GM12878 (cell line): ENCODE data around the gene PPP2R5A. TPM values are rescaled to one million over a fixed set of nuclear protein-coding genes. Genes with fewer than 3 reads are reported as not detected.
A peak's percentile ranks its signal among the peaks of the same experiment; 100 is the strongest.

ENCODE experiments used
- ATAC-seq: fragments of 200-7000 bp; cut with Tn5 transposase; 3 replicates; pipeline ENCODE4 v1.9.1; 2020; ENCODE audit warnings: mild to moderate bottlenecking, moderate library complexity
- BruUV-seq: library from RNA; stranded (reverse); fragments of 400-500 nt; replicated peaks from 2 replicates; lab custom pipeline; 2021; lab: Mats Ljungman, UMichigan
- CTCF ChIA-PET: fragments of 300-600 bp; sonication (Branson Sonifier 250); formaldehyde crosslinking; extraction: SDS; loops from one replicate; lab custom pipeline; 2021; ENCODE audit warnings: inconsistent platforms; lab: Yijun Ruan, JAX
- POLR2A ChIA-PET: fragments of 350-600 bp; formaldehyde crosslinking; extraction: SDS; loops from one replicate; lab custom pipeline; 2021; ENCODE audit warnings: inconsistent platforms; lab: Charles Lee
- RAD21 ChIA-PET: fragments of 300-600 bp; sonication (Branson Sonifier 250); formaldehyde crosslinking; loops from one replicate; lab custom pipeline; 2023; ENCODE audit warnings: antibody characterized with exemption; ENCODE audit not compliant: unreplicated experiment; lab: Charles Lee
- SMC1A ChIA-PET: fragments of 300-600 bp; sonication (Branson Sonifier 250); formaldehyde crosslinking; loops from one replicate; lab custom pipeline; 2023; ENCODE audit not compliant: unreplicated experiment, uncharacterized antibody; lab: Charles Lee
- DNase-seq: peaks from one replicate; pipeline ENCODE4 v3.0.0-alpha.2; 2011; ENCODE audit warnings: low read depth, low spot score
- FAIRE-seq: peaks from 3 replicates; lab custom pipeline; 2011; peaks lifted over from hg19 to GRCh38; lab: Jason Lieb, UNC
- H2AFZ ChIP-seq: 2 replicates; pipeline ENCODE4 v1.6.0; 2011; ENCODE audit warnings: low read depth, low read length, control low read depth; ENCODE audit not compliant: control insufficient read depth
- H3K27ac ChIP-seq: 2 replicates; pipeline ENCODE4 v1.5.1; 2011; ENCODE audit warnings: control low read depth; ENCODE audit not compliant: control insufficient read depth, insufficient read depth
- H3K27me3 ChIP-seq, 2 experiments: replicated peaks in 1 of 2; 2 replicates each; pipeline versions ENCODE4 v1.6.0 to v1.6.1; 2011; ENCODE audit warnings: low read length in 1 of 2; ENCODE audit not compliant: control insufficient read depth in 2 of 2, insufficient read depth in 2 of 2
- H3K36me3 ChIP-seq, 2 experiments: 2 replicates each; pipeline ENCODE4 v1.5.1; 2011; ENCODE audit warnings: low read length in 1 of 2; ENCODE audit not compliant: control insufficient read depth in 2 of 2, insufficient read depth in 2 of 2
- H3K4me1 ChIP-seq: 2 replicates; pipeline ENCODE4 v1.6.1; 2011; ENCODE audit warnings: mild to moderate bottlenecking, low read length, moderate library complexity, mixed read lengths; ENCODE audit not compliant: control insufficient read depth, insufficient read depth
- H3K4me2 ChIP-seq: 2 replicates; pipeline ENCODE4 v1.6.0; 2011; ENCODE audit warnings: control low read depth; ENCODE audit not compliant: control insufficient read depth, insufficient read depth
- H3K4me3 ChIP-seq: fragments of 200-600 bp; sonication (generic); 2 replicates; pipeline ENCODE4 v1.5.1; 2016
- H3K79me2 ChIP-seq: 2 replicates; pipeline ENCODE4 v1.6.0; 2011; ENCODE audit warnings: low read length; ENCODE audit not compliant: control insufficient read depth, insufficient read depth
- H3K9ac ChIP-seq: 2 replicates; pipeline ENCODE4 v1.8.0; 2011; ENCODE audit warnings: low read length, control low read depth, mixed read lengths; ENCODE audit not compliant: control insufficient read depth, insufficient read depth
- H3K9me3 ChIP-seq: replicated peaks from 3 replicates; pipeline ENCODE4 v1.5.1; 2011; ENCODE audit warnings: mild to moderate bottlenecking, low read length; ENCODE audit not compliant: control insufficient read depth, insufficient read depth
- H4K20me1 ChIP-seq: 2 replicates; pipeline ENCODE4 v1.6.0; 2011; ENCODE audit not compliant: control insufficient read depth, insufficient read depth
- BACH1 ChIP-seq: fragments of 450-650 bp; IDR thresholded peaks from 2 replicates; pipeline ENCODE4 v1.6.1; 2017; ENCODE audit warnings: mild to moderate bottlenecking, borderline replicate concordance
- CHD1 ChIP-seq: IDR thresholded peaks from 2 replicates; pipeline ENCODE4 v1.6.1; 2012; ENCODE audit warnings: low read depth, low read length, improper control_type of control experiment
- CREM ChIP-seq: IDR thresholded peaks from 2 replicates; pipeline ENCODE4 v1.6.1; 2014; ENCODE audit warnings: antibody characterized with exemption, low read depth
- IKZF2 ChIP-seq, 2 experiments: fragments of 450-650 bp; IDR thresholded peaks; 2 replicates each; pipeline ENCODE4 v1.6.1; 2017; ENCODE audit warnings: mild to moderate bottlenecking in 2 of 2, moderate library complexity in 2 of 2
- IRF3 ChIP-seq: fragments of 450-650 bp; IDR thresholded peaks from 2 replicates; pipeline ENCODE4 v1.6.1; 2014; ENCODE audit warnings: mild to moderate bottlenecking
- RAD51 ChIP-seq: fragments of 450-650 bp; IDR thresholded peaks from 2 replicates; pipeline ENCODE4 v1.6.1; 2016; ENCODE audit warnings: moderate library complexity, mild to moderate bottlenecking, inconsistent platforms
- SRF ChIP-seq, 2 experiments: IDR thresholded peaks; 2 replicates each; pipeline ENCODE4 v1.6.1; 2011; ENCODE audit warnings: low read depth in 2 of 2, low read length in 2 of 2, mild to moderate bottlenecking in 1 of 2, moderate library complexity in 1 of 2
- TCF12 ChIP-seq: IDR thresholded peaks from 2 replicates; pipeline ENCODE4 v1.6.1; 2011; ENCODE audit warnings: low read depth, mild to moderate bottlenecking, low read length
- WGBS: methylation state at CpG from one replicate; pipeline ENCODE4 v1.1.6; 2016; ENCODE audit warnings: low lambda C conversion rate; ENCODE audit not compliant: insufficient replicate concordance, insufficient coverage; ENCODE audit errors: missing lambda C conversion rate; 5-methylcytosine and 5-hydroxymethylcytosine counted together
- in situ Hi-C: fragments of 300-500 bp; cut with MboI; formaldehyde crosslinking; loops from 9 replicates; pipeline ENCODE4 v1.14.3; 2018; ENCODE audit warnings: mixed read lengths
- intact Hi-C: fragments of 100-400 bp; cut with micrococcal nuclease; formaldehyde crosslinking; loops from one replicate; pipeline ENCODE4 v1.14.2; 2022; ENCODE audit not compliant: unreplicated experiment
- polyA plus RNA-seq, 11 experiments: library from polyadenylated mRNA; depleted of rRNA in 4 of 11; unstranded in 6 of 11; stranded (reverse) in 5 of 11; fragments of >200 nt; fragmentation: Nextera tagmentation in 4 of 11; fragmentation: Illumina TruSeq in 1 of 11; extraction: Ambion mirVana in 4 of 11; extraction: Trizol in 1 of 11; gene quantifications; 1 replicate in 1 of 11; 2 replicates in 10 of 11; pipeline versions ENCODE4 v1.2.1 to v1.2.3, GENCODE V29; 2011 to 2016; ENCODE audit warnings: inconsistent platforms in 2 of 11, missing spikeins in 2 of 11, low read depth in 1 of 11
- total RNA-seq, 4 experiments: library from RNA; depleted of rRNA in 3 of 4; stranded (reverse); fragments of >200 nt in 3 of 4; fragmentation: Illumina TruSeq in 1 of 4; extraction: Trizol in 1 of 4; gene quantifications; 2 replicates each; pipeline versions ENCODE4 v1.2.1 to v1.2.3, GENCODE V29; 2013 to 2021

PPP2R5A gene
- total and polyA plus RNA-seq, 10 of the 15 experiments (the other 5 are each of a cell fraction or from before 2014, with no cell fraction given), result 15.4 to 40.6 (median 32.5) TPM

DNA sequence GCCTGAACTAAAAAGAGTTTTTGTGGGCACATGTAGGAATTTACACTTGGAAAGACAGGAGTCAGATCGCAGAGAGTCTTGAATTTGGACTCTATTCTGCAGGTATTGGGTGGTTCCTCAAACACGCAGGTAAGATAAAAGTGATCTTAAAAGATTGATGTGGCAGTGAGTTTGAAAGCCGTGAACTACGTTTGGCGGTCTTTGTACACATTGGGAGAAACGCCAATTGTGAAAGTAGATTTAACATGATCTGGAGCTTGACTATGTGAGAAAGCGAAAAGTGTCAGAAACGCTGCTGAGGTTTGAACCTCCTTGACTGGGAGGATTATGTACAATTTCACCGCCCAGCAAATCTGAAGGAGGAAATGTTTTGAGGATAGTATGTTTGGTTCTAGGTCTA, 1.5 kb upstream of the PPP2R5A start:
- H3K4me3 ChIP-seq, result no peak overlapping the region
- peaks cover 7% of the 10 kb centered on the region for H3K4me1 ChIP-seq
- 92% methylated on average over 9 of the region's 9 CpGs for WGBS
- no peaks in the 10 kb centered on the region for H4K20me1 ChIP-seq
- H3K79me2 ChIP-seq, result peaks cover 35% of the 10 kb centered on the region
- ATAC-seq (no peak), FAIRE-seq (no peak), DNase-seq (no peak)
- ChIA-PET SMC1A (interaction anchor here (1.2 to 5.1 kb wide), 4 partner anchors 58 to 248 kb away, joined by 3 to 31 read pairs (median 10); partner anchors contain the start of genes DTL and INTS7), CTCF (interaction anchor here (0.7 to 1.6 kb wide), 5 partner anchors 55 to 245 kb away, joined by 3 to 6 read pairs (median 4); no protein-coding TSS in a partner anchor), RAD21 (interaction anchor here (0.7 to 1.9 kb wide), 5 partner anchors 173 to 603 kb away, joined by 3 to 6 read pairs (median 5); partner anchors contain the start of genes DTL and INTS7), POLR2A (interaction anchor here (1.5 kb wide), 1 partner anchor 48 kb away, joined by 3 read pairs; no protein-coding TSS in a partner anchor)
- no peak overlapping the region for H3K27ac ChIP-seq
- peak overlapping the region; percentile 65; the same call in 1 of the 2 replicates for H2AFZ ChIP-seq
- BruUV-seq, result no TSS peak
- in situ Hi-C loops, result no loop called here
- H3K4me2 ChIP-seq, result peak overlapping the region; percentile 94
- intact Hi-C loops, result no loop called here
- no peaks in the 10 kb centered on the region for H3K36me3 ChIP-seq
- no peaks in the 10 kb centered on the region for H3K27me3 ChIP-seq
- H3K9me3 ChIP-seq, result no peaks in the 10 kb centered on the region
- H3K9ac ChIP-seq, result no peak overlapping the region
- TF ChIP-seq BACH1, result no peak
- no peak for TF ChIP-seq SRF (IDR thresholded peaks at IDR 0.05; ENCODE audit: low read depth in 2 of 2, low read length in 2 of 2)
- no peak for TF ChIP-seq CREM
- TF ChIP-seq TCF12, result no peak
- TF ChIP-seq RAD51, result no peak
- no peak for TF ChIP-seq IRF3
- no peak for TF ChIP-seq CHD1
- TF ChIP-seq IKZF2 (IDR thresholded peaks at IDR 0.05), result no peak
